ENCODE results near the gene FGF10. TPM values are rescaled to one million over a fixed set of nuclear protein-coding genes. Genes with fewer than 3 reads are reported as not detected.

The FGF10 gene
- total RNA-seq, 6 experiments from 2014 or later, result not detected

DNA sequence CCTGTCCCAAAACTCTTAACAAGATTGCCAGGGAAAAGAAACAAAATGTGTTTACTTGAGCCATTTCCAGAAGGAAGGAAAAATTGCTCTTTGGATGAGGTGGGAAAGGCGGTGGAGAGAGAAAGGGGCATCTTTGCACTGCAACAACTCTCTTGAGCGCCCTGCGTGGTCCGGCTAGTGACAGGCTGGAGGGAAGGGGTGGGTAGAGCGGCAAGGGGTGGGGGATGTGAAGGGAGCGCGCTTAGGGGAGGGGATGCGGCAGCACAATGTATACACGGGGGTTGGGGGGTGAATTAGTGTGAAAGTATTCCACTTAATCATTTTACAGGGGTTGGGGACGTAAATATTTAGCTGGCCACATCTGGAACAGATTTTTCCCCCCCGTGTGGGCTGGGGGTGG is 1.3 kb downstream of the FGF10 start:
- Mint-ChIP-seq H3K9me3 (peaks cover 9% of the 10 kb centered on the region; the same call in 1 of the 2 replicates), H3K27me3 (ENCODE audit: insufficient read depth) (peaks cover 3% of the 10 kb centered on the region), H3K4me1 (ENCODE audit: low read depth) (no peaks in the 10 kb centered on the region), H3K27ac (no peak overlapping the region), H3K4me3 (no peak overlapping the region), H3K36me3 (ENCODE audit: low read depth) (no peaks in the 10 kb centered on the region)
- TF ChIP-seq, protein P1, sequence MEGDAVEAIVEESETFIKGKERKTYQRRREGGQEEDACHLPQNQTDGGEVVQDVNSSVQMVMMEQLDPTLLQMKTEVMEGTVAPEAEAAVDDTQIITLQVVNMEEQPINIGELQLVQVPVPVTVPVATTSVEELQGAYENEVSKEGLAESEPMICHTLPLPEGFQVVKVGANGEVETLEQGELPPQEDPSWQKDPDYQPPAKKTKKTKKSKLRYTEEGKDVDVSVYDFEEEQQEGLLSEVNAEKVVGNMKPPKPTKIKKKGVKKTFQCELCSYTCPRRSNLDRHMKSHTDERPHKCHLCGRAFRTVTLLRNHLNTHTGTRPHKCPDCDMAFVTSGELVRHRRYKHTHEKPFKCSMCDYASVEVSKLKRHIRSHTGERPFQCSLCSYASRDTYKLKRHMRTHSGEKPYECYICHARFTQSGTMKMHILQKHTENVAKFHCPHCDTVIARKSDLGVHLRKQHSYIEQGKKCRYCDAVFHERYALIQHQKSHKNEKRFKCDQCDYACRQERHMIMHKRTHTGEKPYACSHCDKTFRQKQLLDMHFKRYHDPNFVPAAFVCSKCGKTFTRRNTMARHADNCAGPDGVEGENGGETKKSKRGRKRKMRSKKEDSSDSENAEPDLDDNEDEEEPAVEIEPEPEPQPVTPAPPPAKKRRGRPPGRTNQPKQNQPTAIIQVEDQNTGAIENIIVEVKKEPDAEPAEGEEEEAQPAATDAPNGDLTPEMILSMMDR (IDR thresholded peaks at IDR 0.05), result no peak
- DNase-seq, result no peak

DNA sequence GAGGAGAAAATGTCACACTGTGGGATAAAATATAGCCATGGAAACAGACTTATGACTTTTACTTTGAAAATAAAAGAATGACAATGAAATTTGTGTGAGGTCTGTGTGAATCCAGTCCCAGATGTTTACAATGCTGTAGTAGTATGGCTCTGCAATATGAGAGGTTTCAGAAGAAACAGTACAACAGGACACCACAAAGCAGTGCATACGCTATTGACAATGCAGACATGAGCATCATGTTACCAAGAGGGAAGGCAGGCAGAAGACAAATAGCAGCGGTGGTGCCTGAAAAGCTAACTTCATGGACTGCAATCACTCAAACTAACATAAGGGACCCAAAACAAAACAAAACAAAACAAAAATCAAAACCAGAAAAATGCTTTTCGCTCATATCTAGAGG is 1.8 kb downstream of the FGF10 start:
- Mint-ChIP-seq H3K4me1 (ENCODE audit: low read depth) (no peaks in the 10 kb centered on the region), H3K36me3 (ENCODE audit: low read depth) (no peaks in the 10 kb centered on the region), H3K27ac (no peak overlapping the region), H3K27me3 (ENCODE audit: insufficient read depth) (peaks cover 3% of the 10 kb centered on the region), H3K4me3 (no peak overlapping the region), H3K9me3 (peaks cover 9% of the 10 kb centered on the region; the same call in 1 of the 2 replicates)
- DNase-seq, result no peak
- TF ChIP-seq, protein P1 (IDR thresholded peaks at IDR 0.05), result no peak

DNA sequence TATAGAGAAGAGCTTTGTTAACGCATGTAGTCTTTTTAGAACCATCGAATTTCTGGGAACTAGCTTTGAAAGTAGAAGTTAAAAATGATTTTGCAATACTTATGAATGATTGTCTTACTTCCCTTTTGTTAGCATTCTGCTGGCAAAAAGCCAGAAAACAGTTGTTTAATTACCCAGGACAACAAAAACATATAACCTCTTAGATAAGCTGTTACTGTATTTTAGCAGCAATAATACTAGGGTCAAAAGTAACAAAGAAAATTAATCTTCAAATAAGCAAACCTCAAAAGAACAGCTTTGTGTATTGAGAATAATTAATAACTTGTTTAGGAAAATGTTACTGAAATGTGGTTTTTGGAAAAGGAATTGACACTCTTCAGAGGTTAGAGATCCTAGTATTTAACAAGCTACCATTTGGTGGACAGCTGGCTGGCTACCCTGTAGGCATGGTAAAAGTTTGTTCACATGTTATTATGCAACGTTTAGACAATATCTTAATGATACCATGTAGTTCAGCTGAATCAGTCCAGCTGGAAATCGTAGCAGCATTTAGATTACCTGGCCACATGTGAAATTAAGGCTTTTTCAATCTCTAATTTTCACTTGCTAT is 3.8 kb downstream of the FGF10 start:
- TF ChIP-seq, protein P1 (IDR thresholded peaks at IDR 0.05), result no peak
- DNase-seq, result no peak
- Mint-ChIP-seq H3K27ac (no peak overlapping the region), H3K27me3 (ENCODE audit: insufficient read depth) (peaks cover 3% of the 10 kb centered on the region), H3K36me3 (ENCODE audit: low read depth) (no peaks in the 10 kb centered on the region), H3K4me3 (no peak overlapping the region), H3K9me3 (peaks cover 9% of the 10 kb centered on the region; the same call in 1 of the 2 replicates), H3K4me1 (ENCODE audit: low read depth) (no peaks in the 10 kb centered on the region)

DNA sequence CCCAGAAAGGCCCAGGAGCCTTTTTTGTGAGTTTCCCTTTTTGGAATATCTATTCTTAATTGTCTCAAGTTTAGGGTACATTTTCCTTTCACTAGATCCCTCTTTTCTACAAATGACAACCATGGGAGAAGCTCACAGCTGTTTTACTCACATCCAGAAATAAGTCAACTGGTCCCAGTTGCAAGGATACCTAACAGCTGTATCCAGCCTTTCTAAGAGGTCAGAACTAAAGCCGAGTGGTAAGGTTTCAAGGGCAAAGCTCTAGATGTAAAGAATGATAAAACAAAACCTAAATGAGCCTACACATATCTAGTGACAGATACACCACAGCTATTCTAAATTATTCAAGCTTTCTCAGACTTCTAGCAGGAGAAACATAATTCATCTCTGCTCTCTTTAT is 4.4 kb downstream of the FGF10 start:
- Mint-ChIP-seq H3K36me3 (ENCODE audit: low read depth) (no peaks in the 10 kb centered on the region), H3K27me3 (ENCODE audit: insufficient read depth) (peaks cover 3% of the 10 kb centered on the region), H3K4me1 (ENCODE audit: low read depth) (no peaks in the 10 kb centered on the region), H3K9me3 (peaks cover 11% of the 10 kb centered on the region), H3K4me3 (no peak overlapping the region), H3K27ac (no peak overlapping the region)
- DNase-seq, result no peak
- TF ChIP-seq, protein P1 (IDR thresholded peaks at IDR 0.05), result no peak

DNA sequence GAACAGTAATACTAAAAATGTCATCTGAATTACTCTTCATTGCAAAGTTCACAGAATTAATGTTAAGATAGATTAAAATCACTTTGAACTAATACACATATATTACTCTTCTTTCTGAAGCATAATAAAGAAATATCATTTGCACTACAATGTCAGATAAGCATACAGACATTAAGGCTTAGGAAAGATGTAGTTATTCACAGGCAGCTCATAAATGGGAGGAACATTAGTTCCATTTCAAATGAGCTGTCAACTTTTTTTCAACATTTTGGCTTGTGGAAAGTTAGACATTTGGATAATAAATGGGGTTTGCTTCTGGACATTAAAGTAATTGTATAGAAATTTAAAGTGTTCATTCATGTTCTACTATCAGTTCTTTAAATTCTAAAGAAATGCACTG is 6.3 kb downstream of the FGF10 start:
- Mint-ChIP-seq H3K4me1 (ENCODE audit: low read depth) (no peaks in the 10 kb centered on the region), H3K4me3 (no peak overlapping the region), H3K9me3 (peaks cover 22% of the 10 kb centered on the region), H3K27me3 (ENCODE audit: insufficient read depth) (peaks cover 3% of the 10 kb centered on the region), H3K36me3 (ENCODE audit: low read depth) (no peaks in the 10 kb centered on the region), H3K27ac (no peak overlapping the region)
- TF ChIP-seq, protein P1 (IDR thresholded peaks at IDR 0.05), result no peak
- DNase-seq, result no peak

All from HFFc6 (cell line).